ENCODE data around the gene PIK3C2G.

The PIK3C2G gene

GRCh38 chr12:18580291-18580690 lies 319.0 kb downstream of the PIK3C2G start:
- no peak for DNase-seq

- no peak for DNase-seq
These were observed 319.4 kb downstream of the PIK3C2G start for GRCh38 chr12:18580706-18581105.

GRCh38 chr12:18581232-18581962 lies 320.1 kb downstream of the PIK3C2G start:
- no peak for DNase-seq

- no peak for DNase-seq
These were observed 322.3 kb downstream of the PIK3C2G start for GRCh38 chr12:18583655-18584054.

GRCh38 chr12:18586581-18586980 lies 325.3 kb downstream of the PIK3C2G start:
- DNase-seq, result no peak

- DNase-seq, result no peak
These were observed 328.0 kb downstream of the PIK3C2G start for GRCh38 chr12:18589316-18589715.

GRCh38 chr12:18591473-18591872 lies 330.2 kb downstream of the PIK3C2G start:
- no peak for DNase-seq

GRCh38 chr12:18595412-18595811 lies 334.1 kb downstream of the PIK3C2G start:
- no peak for DNase-seq

- DNase-seq, result no peak
These were observed 340.6 kb downstream of the PIK3C2G start for GRCh38 chr12:18601962-18602361.

GRCh38 chr12:18612971-18613370 lies 351.7 kb downstream of the PIK3C2G start:
- no peak for DNase-seq

GRCh38 chr12:18620986-18621385 lies 359.7 kb downstream of the PIK3C2G start:
- DNase-seq, result no peak

GRCh38 chr12:18629445-18629844 lies 368.1 kb downstream of the PIK3C2G start:
- DNase-seq, result no peak

GRCh38 chr12:18629916-18630315 lies 368.6 kb downstream of the PIK3C2G start:
- DNase-seq, result no peak

GRCh38 chr12:18631339-18631738 lies 370.0 kb downstream of the PIK3C2G start:
- no peak for DNase-seq

GRCh38 chr12:18632848-18633247 lies 371.5 kb downstream of the PIK3C2G start:
- DNase-seq, result no peak

GRCh38 chr12:18634382-18634781 lies 373.1 kb downstream of the PIK3C2G start:
- no peak for DNase-seq

- peak; percentile 26 for DNase-seq
These were observed 379.1 kb downstream of the PIK3C2G start for GRCh38 chr12:18640321-18640955.

GRCh38 chr12:18643681-18644080 lies 382.4 kb downstream of the PIK3C2G start:
- no peak for DNase-seq

GRCh38 chr12:18644564-18644963 lies 383.2 kb downstream of the PIK3C2G start:
- no peak for DNase-seq

- no peak for DNase-seq
These were observed 385.1 kb downstream of the PIK3C2G start for GRCh38 chr12:18646286-18646890.

- no peak for DNase-seq
These were observed 390.2 kb downstream of the PIK3C2G start for GRCh38 chr12:18651525-18651924.

- no peak for DNase-seq
These were observed 391.3 kb downstream of the PIK3C2G start for GRCh38 chr12:18652596-18652995.

- DNase-seq, result no peak
These were observed 392.1 kb downstream of the PIK3C2G start for GRCh38 chr12:18653465-18653864.

GRCh38 chr12:18655351-18655750 lies 394.0 kb downstream of the PIK3C2G start:
- DNase-seq, result no peak

Measured in right hindlimb (tissue), 1 donor.